HL-60/S4 treated with phorbol 12-myristate 13-acetate at 8.2 ng/mL for 4 days and 3 days (cell line): ENCODE results near the gene CCDC172.

Experiments used
- in situ Hi-C: fragments of 300-500 bp; cut with MboI; formaldehyde crosslinking; loops from 2 replicates; pipeline ENCODE4 v1.15.0; 2022; ENCODE audit warnings: low sequenced_read_pairs

CCDC172 gene

DNA sequence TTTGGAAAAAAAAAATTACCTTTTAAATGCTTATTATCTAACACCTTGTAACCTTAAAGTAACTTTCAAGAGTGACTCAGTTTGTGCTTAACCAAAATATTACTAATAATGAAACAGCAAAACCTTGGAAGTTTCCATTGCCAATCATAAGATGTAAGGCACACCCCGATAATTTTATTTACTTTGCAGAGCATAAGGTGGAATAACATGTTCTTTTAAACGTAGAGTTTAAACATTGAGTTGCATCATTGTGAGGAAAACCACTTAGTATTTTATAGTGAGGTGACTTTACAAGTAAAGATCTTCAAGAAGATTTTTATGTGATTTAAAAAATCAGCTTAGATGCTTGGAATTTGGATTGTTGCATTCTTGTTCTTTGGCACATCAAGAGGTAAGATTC is 103.4 kb downstream of the CCDC172 start, which contains the start of gene PNLIPRP3:
TSS of gene PNLIPRP3 (plus strand) at position 177 of the 400 bp plus-strand sequence. CDS start at position 343, 166 bp downstream.
- in situ Hi-C loops, result no loop called here

DNA sequence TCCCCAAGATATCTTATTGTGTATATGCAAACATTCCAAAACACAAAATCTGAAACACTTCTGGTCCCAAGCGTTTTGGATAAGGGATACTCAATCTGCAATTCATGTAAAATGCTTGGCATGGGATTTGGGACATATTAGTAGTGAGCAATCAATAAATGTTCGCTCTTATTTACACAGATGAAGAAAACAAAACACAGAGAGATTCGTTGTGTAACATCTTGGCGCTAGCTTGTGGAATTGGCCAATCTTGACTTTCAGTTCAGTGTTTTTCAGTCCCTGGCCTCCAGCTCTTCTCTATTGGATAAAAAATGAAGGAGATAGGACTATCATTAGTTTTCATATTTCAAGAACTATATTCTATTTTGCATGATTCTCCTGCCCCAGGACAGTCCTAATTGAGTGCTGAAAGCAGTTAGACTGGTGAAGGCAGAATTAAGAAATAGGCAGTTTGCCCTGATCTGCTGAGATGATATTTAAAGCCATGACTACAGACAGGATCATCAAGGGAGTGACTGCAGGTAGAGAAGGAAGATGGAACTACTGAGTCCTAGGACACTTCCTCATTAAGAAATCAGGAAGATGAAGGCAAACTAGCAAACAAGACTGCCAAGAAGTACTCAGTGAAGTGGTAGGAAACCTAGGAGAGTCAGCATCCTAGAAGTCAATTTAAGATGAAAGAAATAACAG is 105.2 kb downstream of the CCDC172 start:
- in situ Hi-C loops, result no loop called here
